Frontal cortex (tissue), 4 donors: ENCODE data around the gene GRK5. TPM values are rescaled to one million over a fixed set of nuclear protein-coding genes. Genes with fewer than 3 reads are reported as not detected.

Experiments used
- DNase-seq, 2 donors: peaks; one replicate each; pipeline ENCODE4 v3.0.0; 2012; ENCODE audit warnings: low spot score in 2 of 2
- FAIRE-seq: peaks from 2 replicates; lab custom pipeline; 2012; peaks lifted over from hg19 to GRCh38; lab: Jason Lieb, UNC
- total RNA-seq: library from RNA; depleted of rRNA; stranded (reverse); fragments of >200 nt; gene quantifications from one replicate; pipeline ENCODE4 v1.2.3, GENCODE V29; 2014
- donor health status: control.
- donor health status: control.
- donor health status: control.

The GRK5 gene
- total RNA-seq, 1 donor from 2014 or later = 11.4 TPM

- no peak for DNase-seq
- FAIRE-seq = no peak
Observed at GRCh38 chr10:119348516-119349240, 141.3 kb downstream of the GRK5 start.

GRCh38 chr10:119349341-119349740 lies 142.0 kb downstream of the GRK5 start:
- FAIRE-seq (no peak), DNase-seq (no peak)

GRCh38 chr10:119349937-119350501 lies 142.6 kb downstream of the GRK5 start:
- no peak for FAIRE-seq
- no peak for DNase-seq

GRCh38 chr10:119350502-119351097 lies 143.2 kb downstream of the GRK5 start:
- FAIRE-seq (no peak), DNase-seq (no peak)

- DNase-seq = no peak
- FAIRE-seq = no peak
Observed at GRCh38 chr10:119351189-119351588, 143.8 kb downstream of the GRK5 start.

- DNase-seq (no peak), FAIRE-seq (no peak)
Observed at GRCh38 chr10:119352042-119352441, 144.7 kb downstream of the GRK5 start.

GRCh38 chr10:119352807-119353206 lies 145.4 kb downstream of the GRK5 start:
- DNase-seq = no peak
- FAIRE-seq = no peak

- FAIRE-seq = no peak
- DNase-seq = no peak
Observed at GRCh38 chr10:119353421-119353820, 146.1 kb downstream of the GRK5 start.

- FAIRE-seq = no peak
- DNase-seq = no peak
Observed at GRCh38 chr10:119355930-119356329, 148.6 kb downstream of the GRK5 start.

- FAIRE-seq = no peak
- DNase-seq = no peak
Observed at GRCh38 chr10:119357412-119358151, 150.2 kb downstream of the GRK5 start.

- FAIRE-seq = no peak
- DNase-seq = no peak
Observed at GRCh38 chr10:119358152-119358512, 150.8 kb downstream of the GRK5 start.

- FAIRE-seq (no peak), DNase-seq (no peak)
Observed at GRCh38 chr10:119358567-119358966, 151.2 kb downstream of the GRK5 start.

- FAIRE-seq (no peak), DNase-seq (no peak)
Observed at GRCh38 chr10:119359025-119359424, 151.7 kb downstream of the GRK5 start.

GRCh38 chr10:119360181-119360921 lies 153.0 kb downstream of the GRK5 start:
- DNase-seq (no peak), FAIRE-seq (no peak)

- no peak for FAIRE-seq
- no peak for DNase-seq
Observed at GRCh38 chr10:119361037-119361436, 153.7 kb downstream of the GRK5 start.

- DNase-seq (no peak), FAIRE-seq (no peak)
Observed at GRCh38 chr10:119362122-119362521, 154.8 kb downstream of the GRK5 start.

GRCh38 chr10:119364645-119365600 lies 157.6 kb downstream of the GRK5 start:
- no peak for FAIRE-seq
- DNase-seq = no peak

GRCh38 chr10:119365773-119366599 lies 158.6 kb downstream of the GRK5 start:
- FAIRE-seq = no peak

More at GRCh38 chr10:119365773-119366599, 158.6 kb downstream of the GRK5 start:
- DNase-seq = no peak
